Neural cell (in vitro differentiated cells): ENCODE results near the gene DAD1. TPM values are rescaled to one million over a fixed set of nuclear protein-coding genes. Genes with fewer than 3 reads are reported as not detected.
A peak's percentile ranks its signal among the peaks of the same experiment; 100 is the strongest.
"Not testable (repeated sequence)": the region's sequence is repeated elsewhere in the genome, so short reads cannot be mapped to it uniquely, and the experiment has no call there.

Experiments
- H2AFZ ChIP-seq: fragments of 200-600, 300-800 bp; sonication (generic), shearing (Covaris generic); 2 replicates; pipeline ENCODE4 v1.6.0; 2014; ENCODE audit warnings: low read depth, mild to moderate bottlenecking, antibody characterized with exemption, low read length, moderate library complexity
- H3F3A ChIP-seq: fragments of 200-600 bp; shearing (Covaris generic); 2 replicates; pipeline ENCODE4 v1.6.1; 2016; ENCODE audit warnings: mild to moderate bottlenecking, moderate library complexity, mixed read lengths, antibody characterized with exemption, low read length; ENCODE audit not compliant: insufficient read depth, poor library complexity, severe bottlenecking
- H3K27ac ChIP-seq: fragments of 200-600, 300-800 bp; sonication (generic), shearing (Covaris generic); 2 replicates; pipeline ENCODE4 v1.5.1; 2014; ENCODE audit warnings: mild to moderate bottlenecking, low read length, moderate library complexity
- H3K27me3 ChIP-seq: fragments of 300-800, 200-600 bp; sonication (generic), shearing (Covaris generic); 2 replicates; pipeline ENCODE4 v1.6.0; 2014; ENCODE audit warnings: mild to moderate bottlenecking, low read depth, low read length, moderate library complexity; ENCODE audit not compliant: insufficient read depth
- H3K36me3 ChIP-seq: fragments of 300-800, 200-600 bp; sonication (generic), shearing (Covaris generic); 2 replicates; pipeline ENCODE4 v1.5.1; 2014; ENCODE audit warnings: mild to moderate bottlenecking, antibody characterized with exemption, low read length, moderate library complexity; ENCODE audit not compliant: insufficient read depth
- H3K4me2 ChIP-seq: fragments of 300-800, 200-600 bp; sonication (generic), shearing (Covaris generic); 2 replicates; pipeline ENCODE4 v1.6.0; 2014; ENCODE audit warnings: mild to moderate bottlenecking, low read length
- H3K4me3 ChIP-seq: fragments of 300-800, 200-600 bp; sonication (generic), shearing (Covaris generic); 2 replicates; pipeline ENCODE4 v1.5.1; 2014; ENCODE audit warnings: mild to moderate bottlenecking, low read length, moderate library complexity
- H3K79me2 ChIP-seq: fragments of 200-600 bp; shearing (Covaris generic); replicated peaks from 2 replicates; pipeline ENCODE4 v1.6.0; 2014; ENCODE audit warnings: mild to moderate bottlenecking, low read length, moderate library complexity; ENCODE audit not compliant: insufficient read depth
- H3K9ac ChIP-seq: fragments of 300-800, 200-600 bp; sonication (generic), shearing (Covaris generic); 2 replicates; pipeline ENCODE4 v1.6.1; 2016; ENCODE audit warnings: mild to moderate bottlenecking, low read length, mixed read lengths
- H3K9me2 ChIP-seq: fragments of 200-600 bp; shearing (Covaris generic); 2 replicates; pipeline ENCODE4 v1.6.1; 2016; ENCODE audit warnings: mild to moderate bottlenecking, low read length, mixed read lengths; ENCODE audit not compliant: insufficient read depth
- H3K9me3 ChIP-seq: fragments of 200-600, 300-800 bp; sonication (generic), shearing (Covaris generic); 2 replicates; pipeline ENCODE4 v1.6.1; 2016; ENCODE audit warnings: mild to moderate bottlenecking, mixed run types, low read length, moderate library complexity, mixed read lengths
- H4K20me1 ChIP-seq: fragments of 200-600 bp; shearing (Covaris generic); 2 replicates; pipeline ENCODE4 v1.6.1; 2016; ENCODE audit warnings: mild to moderate bottlenecking, mixed run types; ENCODE audit not compliant: insufficient read depth
- CTCF ChIP-seq: fragments of 450-650 bp; IDR thresholded peaks from 2 replicates; pipeline ENCODE4 v1.5.1; 2014; ENCODE audit warnings: antibody characterized with exemption, mild to moderate bottlenecking, moderate library complexity; ENCODE audit not compliant: poor library complexity, severe bottlenecking
- EP300 ChIP-seq: fragments of 450-650 bp; conservative IDR thresholded peaks from 2 replicates; pipeline ENCODE4 v1.6.1; 2014; ENCODE audit warnings: antibody characterized with exemption, mild to moderate bottlenecking, moderate library complexity; ENCODE audit not compliant: poor library complexity, severe bottlenecking
- EZH2 ChIP-seq: fragments of 200-600, 300-800 bp; shearing (Covaris generic), sonication (generic); IDR thresholded peaks from 2 replicates; pipeline ENCODE4 v1.6.1; 2014; ENCODE audit warnings: antibody characterized with exemption, low read length, borderline replicate concordance, mild to moderate bottlenecking; ENCODE audit not compliant: insufficient read depth, poor library complexity, severe bottlenecking
- MXI1 ChIP-seq: fragments of 450-650 bp; conservative IDR thresholded peaks from 2 replicates; pipeline ENCODE4 v1.6.1; 2014; ENCODE audit warnings: antibody characterized with exemption, mild to moderate bottlenecking; ENCODE audit not compliant: poor library complexity, severe bottlenecking
- POLR2AphosphoS5 ChIP-seq: IDR thresholded peaks from 2 replicates; pipeline ENCODE4 v1.6.1; 2012
- RAD21 ChIP-seq: fragments of 450-650 bp; conservative IDR thresholded peaks from 2 replicates; pipeline ENCODE4 v1.6.1; 2014; ENCODE audit warnings: antibody characterized with exemption, mild to moderate bottlenecking, moderate library complexity
- REST ChIP-seq: IDR thresholded peaks from 2 replicates; pipeline ENCODE4 v1.6.1; 2012; ENCODE audit warnings: borderline replicate concordance
- SMC3 ChIP-seq: fragments of 450-650 bp; conservative IDR thresholded peaks from 2 replicates; pipeline ENCODE4 v1.6.1; 2014; ENCODE audit warnings: antibody characterized with exemption, mild to moderate bottlenecking, moderate library complexity; ENCODE audit not compliant: poor library complexity
- TAF1 ChIP-seq: IDR thresholded peaks from 2 replicates; pipeline ENCODE4 v1.6.1; 2012; ENCODE audit warnings: low read depth
- polyA plus RNA-seq: library from polyadenylated mRNA; depleted of rRNA; stranded (reverse); fragments of >200 nt; gene quantifications from 2 replicates; pipeline ENCODE4 v1.2.3, GENCODE V29; 2014

DAD1 gene
- polyA plus RNA-seq, 1 donor from 2014 or later: 369 TPM

GRCh38 chr14:22588526-22589095, 413 bp downstream of the DAD1 start:
- Histone ChIP-seq H3K9me2 (no peaks in the 10 kb centered on the region), H3K9ac (peak overlapping the region; percentile 69), H3K4me2 (peak overlapping the region; percentile 83), H4K20me1 (no peaks in the 10 kb centered on the region), H3K79me2 (peaks cover 44% of the 10 kb centered on the region), H3K36me3 (no peaks in the 10 kb centered on the region), H3K9me3 (no peaks in the 10 kb centered on the region), H3F3A (peaks cover 5% of the 10 kb centered on the region), H3K4me3 (peak overlapping the region; percentile 80), H3K27me3 (peaks cover under 1% of the 10 kb centered on the region), H2AFZ (peak overlapping the region; percentile 74), H3K27ac (peak overlapping the region; percentile 35)
- TF ChIP-seq REST: no peak
- no peak for TF ChIP-seq SMC3
- no peak for TF ChIP-seq TAF1
- no peak for TF ChIP-seq POLR2AphosphoS5
- no peak for TF ChIP-seq RAD21
- no peak for TF ChIP-seq CTCF
- TF ChIP-seq MXI1: no peak
- TF ChIP-seq EZH2: no peak
- no peak for TF ChIP-seq EP300

GRCh38 chr14:22587677-22588422, 1.2 kb downstream of the DAD1 start:
- not testable (repeated sequence) for H2AFZ ChIP-seq, H3K9me2 ChIP-seq, H4K20me1 ChIP-seq, H3K27ac ChIP-seq, H3F3A ChIP-seq, H3K27me3 ChIP-seq, H3K9me3 ChIP-seq, H3K36me3 ChIP-seq
- peaks cover 46% of the 10 kb centered on the region for H3K79me2 ChIP-seq
- H3K4me3 ChIP-seq: peak overlapping the region; percentile 80
- H3K9ac ChIP-seq: peak overlapping the region; percentile 69
- H3K4me2 ChIP-seq: peak overlapping the region; percentile 83
